Right lobe of liver (tissue), 4 donors: ENCODE results near the gene FOXL2.

Source experiments
- CTCF ChIP-seq, 4 donors: fragments of 200-600 bp in 3 of 4; fragments of 450-650 bp in 1 of 4; IDR thresholded peaks; one replicate each; pipeline versions ENCODE4 v1.5.1 to v1.8.0; 2016 to 2022; ENCODE audit warnings: antibody characterized with exemption in 4 of 4, mild to moderate bottlenecking in 2 of 4
- POLR2A ChIP-seq: fragments of 450-650 bp; IDR thresholded peaks from one replicate; pipeline ENCODE4 v1.6.1; 2017; ENCODE audit warnings: antibody characterized with exemption, mild to moderate bottlenecking
- donor health status: DM: no; HTN: no; CAD: no.
- donor health status: DM: no; HTN: no; CAD: no.
- donor health status: DM: no; HTN: yes; CAD: no.

GRCh38 chr3:138938877-138939560 lies 7.9 kb downstream of the FOXL2 start:
- TF ChIP-seq CTCF (IDR thresholded peaks at IDR 0.05) (no peak), POLR2A (no peak)
